Prostate gland (tissue), 2 donors: ENCODE results near the gene NDUFA13.

Experiments used
- POLR2A ChIP-seq: fragments of 450-650 bp; IDR thresholded peaks from one replicate; pipeline ENCODE4 v1.6.1; 2016; ENCODE audit warnings: antibody characterized with exemption, mild to moderate bottlenecking
- POLR2AphosphoS5 ChIP-seq: sonication (generic); formaldehyde crosslinking; IDR thresholded peaks from one replicate; pipeline ENCODE4 v1.6.1; 2017; ENCODE audit warnings: antibody characterized with exemption
- TF ChIP-seq, protein P1 (sequence below), 4 experiments: fragments of 200-600 bp in 2 of 4; fragments of 450-650 bp in 2 of 4; sonication (generic) in 2 of 4; IDR thresholded peaks; 1 replicate in 3 of 4; 2 replicates in 1 of 4; pipeline ENCODE4 v1.5.1; 2016 to 2019; ENCODE audit warnings: antibody characterized with exemption in 4 of 4, mild to moderate bottlenecking in 2 of 4, moderate library complexity in 2 of 4

DNA sequence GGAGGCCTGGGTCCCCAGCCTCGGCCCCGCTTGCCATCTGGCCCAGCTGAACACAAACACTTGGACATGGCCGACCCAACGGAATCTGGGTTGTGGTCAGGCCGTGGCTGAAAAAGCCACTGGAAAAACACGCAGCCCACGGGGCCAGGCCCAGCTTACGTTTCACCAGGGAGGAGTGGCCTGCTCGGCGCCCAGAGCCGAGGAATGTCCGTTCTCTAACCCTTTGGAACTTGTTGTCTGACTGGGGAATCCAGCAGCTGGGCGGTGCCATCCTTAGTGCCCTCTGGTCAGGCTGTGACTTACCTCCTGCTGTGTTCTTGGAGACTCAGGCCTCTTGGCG is 35.8 kb downstream of the NDUFA13 start:
- TF ChIP-seq POLR2AphosphoS5 = no peak
- TF ChIP-seq, protein P1, sequence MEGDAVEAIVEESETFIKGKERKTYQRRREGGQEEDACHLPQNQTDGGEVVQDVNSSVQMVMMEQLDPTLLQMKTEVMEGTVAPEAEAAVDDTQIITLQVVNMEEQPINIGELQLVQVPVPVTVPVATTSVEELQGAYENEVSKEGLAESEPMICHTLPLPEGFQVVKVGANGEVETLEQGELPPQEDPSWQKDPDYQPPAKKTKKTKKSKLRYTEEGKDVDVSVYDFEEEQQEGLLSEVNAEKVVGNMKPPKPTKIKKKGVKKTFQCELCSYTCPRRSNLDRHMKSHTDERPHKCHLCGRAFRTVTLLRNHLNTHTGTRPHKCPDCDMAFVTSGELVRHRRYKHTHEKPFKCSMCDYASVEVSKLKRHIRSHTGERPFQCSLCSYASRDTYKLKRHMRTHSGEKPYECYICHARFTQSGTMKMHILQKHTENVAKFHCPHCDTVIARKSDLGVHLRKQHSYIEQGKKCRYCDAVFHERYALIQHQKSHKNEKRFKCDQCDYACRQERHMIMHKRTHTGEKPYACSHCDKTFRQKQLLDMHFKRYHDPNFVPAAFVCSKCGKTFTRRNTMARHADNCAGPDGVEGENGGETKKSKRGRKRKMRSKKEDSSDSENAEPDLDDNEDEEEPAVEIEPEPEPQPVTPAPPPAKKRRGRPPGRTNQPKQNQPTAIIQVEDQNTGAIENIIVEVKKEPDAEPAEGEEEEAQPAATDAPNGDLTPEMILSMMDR (IDR thresholded peaks at IDR 0.05) = no peak
- TF ChIP-seq POLR2A = no peak
